NCI-H526 treated with DMSO at 0.1 percent for 48 hours (cell line): ENCODE data around the gene PPP2R3B.
"Not testable (repeated sequence)": the region's sequence is repeated elsewhere in the genome, so short reads cannot be mapped to it uniquely, and the experiment has no call there.

ENCODE experiments used
- DNase-seq: peaks from one replicate; lab custom pipeline; 2025; lab: John Stamatoyannopoulos, UW

Gene PPP2R3B

GRCh38 chrX:386768-387575 lies at the start of gene PPP2R3B:
PPP2R3B (minus strand) TSS chrX:386907; CDS start chrX:386691, 216 bp downstream.
- DNase-seq, result no peak

DNA sequence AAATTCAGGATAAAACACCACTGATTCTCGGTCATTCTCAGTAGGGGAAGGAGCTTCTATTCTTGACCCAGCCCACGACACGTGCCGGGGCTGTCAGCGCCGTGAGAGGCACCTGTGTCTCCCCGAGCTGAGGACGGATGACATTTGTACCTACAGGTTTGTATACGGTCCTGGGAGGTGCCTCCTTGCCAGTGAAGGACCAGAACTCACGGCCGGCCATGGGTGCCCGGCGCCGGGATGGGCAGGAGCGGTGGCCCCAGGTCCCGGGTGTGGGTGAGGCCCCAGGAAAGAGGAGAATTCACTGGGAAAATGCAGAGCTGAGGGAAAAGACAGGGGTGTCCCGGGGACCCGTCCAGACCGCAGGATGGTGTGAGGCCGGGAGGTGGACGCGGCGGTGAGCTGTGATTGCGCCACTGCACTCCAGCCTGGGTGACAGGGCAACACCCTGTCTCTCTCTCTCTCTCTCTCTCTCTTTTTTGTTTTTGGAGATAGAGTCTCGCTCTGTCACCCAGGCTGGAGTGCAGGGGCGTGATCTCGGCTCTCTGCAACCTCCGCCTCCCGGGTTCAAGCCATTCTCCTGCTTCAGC lies 48.9 kb upstream of the PPP2R3B start:
- DNase-seq, result no peak

GRCh38 chrX:434946-435345 lies 48.2 kb upstream of the PPP2R3B start:
- DNase-seq, result no peak

- DNase-seq, result no peak
These were observed 47.1 kb upstream of the PPP2R3B start for GRCh38 chrX:433771-434170.

GRCh38 chrX:432666-433065 lies 46.0 kb upstream of the PPP2R3B start:
- DNase-seq, result not testable (repeated sequence)

GRCh38 chrX:431492-432111 lies 44.9 kb upstream of the PPP2R3B start:
- DNase-seq, result no peak

GRCh38 chrX:431056-431455 lies 44.3 kb upstream of the PPP2R3B start:
- no peak for DNase-seq

DNA sequence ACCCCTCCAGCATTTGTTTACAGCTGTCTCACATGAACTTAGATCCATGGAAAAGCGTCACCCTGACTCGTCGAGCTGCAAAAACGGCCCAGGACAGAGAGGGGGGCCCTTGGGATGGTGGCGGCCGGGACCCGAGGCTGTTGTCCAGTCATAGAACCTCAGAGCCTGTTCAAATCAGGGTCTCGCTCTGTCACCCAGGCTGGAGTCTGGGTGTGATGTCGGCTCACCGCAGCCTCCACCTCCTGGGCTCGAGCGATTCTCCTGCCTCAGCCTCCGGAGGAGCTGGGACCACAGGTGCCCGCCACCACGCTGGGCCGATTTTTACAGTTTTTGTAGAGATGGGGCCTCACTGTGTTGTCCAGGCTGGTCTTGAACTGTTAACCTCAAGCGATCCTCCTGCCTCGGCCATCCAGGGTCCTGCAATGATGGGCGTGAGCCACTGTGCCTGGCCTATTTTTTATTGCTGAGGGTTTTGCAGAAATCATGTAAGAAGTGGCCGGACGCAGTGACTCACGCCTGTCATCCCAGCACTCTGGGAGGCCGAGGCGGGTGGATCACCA lies 42.6 kb upstream of the PPP2R3B start:
- no peak for DNase-seq

DNA sequence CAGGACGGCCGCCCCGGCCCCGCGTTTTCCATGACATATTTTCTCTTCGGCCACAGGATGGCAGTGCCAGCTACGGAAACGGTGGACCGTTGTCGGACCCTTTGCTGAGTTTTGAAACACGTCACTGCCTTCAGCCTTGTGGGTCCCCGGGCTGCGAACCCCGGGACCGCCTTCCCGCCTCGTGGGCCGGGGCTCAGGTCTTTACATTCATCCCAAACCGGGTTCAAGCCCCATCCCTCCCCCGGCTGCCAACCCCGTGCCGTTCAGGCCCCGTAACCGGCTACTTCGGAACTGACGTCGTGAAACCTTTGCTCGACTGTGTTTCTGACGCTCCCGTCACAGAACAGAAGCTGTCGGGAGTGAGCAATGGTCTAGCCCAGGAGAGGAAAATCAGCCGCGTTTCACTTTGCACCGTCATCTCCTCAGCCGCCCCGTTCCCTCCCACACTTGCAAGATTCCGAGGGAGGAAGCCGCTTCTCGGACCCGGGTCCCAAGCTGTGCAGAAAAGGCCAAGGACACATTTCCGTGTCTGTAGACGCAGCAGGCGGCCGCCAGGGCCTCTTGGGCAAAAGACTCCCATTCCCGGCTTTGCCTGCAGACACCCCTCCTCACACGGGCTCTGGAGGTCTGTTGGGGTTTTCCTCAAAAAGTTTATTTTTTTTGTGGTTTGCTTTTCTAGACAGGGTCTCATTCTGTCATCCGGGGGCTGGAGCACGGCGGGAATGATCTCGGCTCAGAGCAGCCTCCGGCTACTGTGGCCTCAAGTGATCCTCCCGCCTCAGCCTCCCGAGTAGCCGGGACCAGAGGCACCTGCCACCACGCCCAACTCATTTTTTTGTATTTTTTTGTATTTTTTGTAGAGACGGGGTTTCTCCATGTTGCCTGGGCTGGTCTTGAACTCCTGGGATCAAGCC lies 41.4 kb upstream of the PPP2R3B start:
- DNase-seq, result peak; percentile 13

GRCh38 chrX:426881-427280 lies 40.2 kb upstream of the PPP2R3B start:
- no peak for DNase-seq

DNA sequence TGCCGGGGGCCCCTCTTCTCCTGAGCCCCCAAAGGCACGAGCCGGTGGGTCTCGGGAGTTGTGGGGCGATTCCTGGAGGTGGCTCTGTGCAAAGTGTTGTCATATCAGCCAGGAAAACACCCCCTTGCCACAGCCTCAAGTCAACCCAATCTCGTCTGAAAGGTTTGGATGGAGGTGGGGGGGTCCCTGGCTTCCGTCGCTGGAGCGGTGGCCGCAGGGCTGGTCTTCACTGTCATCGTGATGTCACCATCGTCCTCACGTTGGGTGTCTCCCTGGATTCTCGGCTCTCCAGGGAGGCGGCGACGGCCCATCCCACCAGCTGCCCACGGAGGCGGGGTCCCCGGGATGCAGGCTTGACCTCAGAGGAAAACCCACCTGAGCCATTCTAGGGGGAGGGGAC lies 38.3 kb upstream of the PPP2R3B start:
- no peak for DNase-seq

DNA sequence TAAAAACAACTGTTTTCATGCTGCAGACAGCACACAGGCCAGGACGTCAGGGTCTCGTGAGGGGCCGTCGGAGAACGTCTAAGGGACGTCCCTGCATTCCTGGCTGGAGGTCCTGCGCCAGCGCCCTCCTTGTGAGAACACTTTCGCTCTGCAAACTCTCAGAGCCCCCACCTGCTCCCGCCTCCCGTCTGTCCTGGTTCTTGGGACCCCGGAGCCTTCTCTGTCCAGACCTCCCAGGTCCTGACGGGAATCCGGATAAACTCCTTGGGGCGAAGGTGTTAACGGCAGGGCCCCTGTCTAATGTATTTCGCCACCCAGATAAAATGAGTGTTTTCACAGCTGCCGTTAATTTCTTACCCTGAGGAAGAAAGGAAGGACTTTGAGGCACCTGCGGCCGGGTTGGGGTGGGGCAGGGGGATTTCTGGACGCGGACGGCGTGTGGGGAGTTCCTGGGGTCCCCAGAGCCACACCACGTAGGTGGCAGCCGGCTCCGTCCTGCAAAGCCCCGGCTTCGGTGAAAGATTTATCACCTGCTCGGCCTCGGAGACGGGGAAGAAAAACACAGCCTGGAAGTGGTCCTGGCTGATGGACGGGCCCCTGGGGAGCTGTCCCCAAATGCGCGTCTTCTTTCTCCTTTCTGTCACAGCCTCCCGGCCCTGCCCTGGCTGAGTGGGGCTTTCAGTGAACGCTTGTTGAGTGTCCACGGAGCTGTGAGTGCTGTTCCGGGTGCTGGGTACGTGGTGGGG lies 35.1 kb upstream of the PPP2R3B start:
- no peak for DNase-seq

- no peak for DNase-seq
These were observed 34.0 kb upstream of the PPP2R3B start for GRCh38 chrX:420496-421223.

DNA sequence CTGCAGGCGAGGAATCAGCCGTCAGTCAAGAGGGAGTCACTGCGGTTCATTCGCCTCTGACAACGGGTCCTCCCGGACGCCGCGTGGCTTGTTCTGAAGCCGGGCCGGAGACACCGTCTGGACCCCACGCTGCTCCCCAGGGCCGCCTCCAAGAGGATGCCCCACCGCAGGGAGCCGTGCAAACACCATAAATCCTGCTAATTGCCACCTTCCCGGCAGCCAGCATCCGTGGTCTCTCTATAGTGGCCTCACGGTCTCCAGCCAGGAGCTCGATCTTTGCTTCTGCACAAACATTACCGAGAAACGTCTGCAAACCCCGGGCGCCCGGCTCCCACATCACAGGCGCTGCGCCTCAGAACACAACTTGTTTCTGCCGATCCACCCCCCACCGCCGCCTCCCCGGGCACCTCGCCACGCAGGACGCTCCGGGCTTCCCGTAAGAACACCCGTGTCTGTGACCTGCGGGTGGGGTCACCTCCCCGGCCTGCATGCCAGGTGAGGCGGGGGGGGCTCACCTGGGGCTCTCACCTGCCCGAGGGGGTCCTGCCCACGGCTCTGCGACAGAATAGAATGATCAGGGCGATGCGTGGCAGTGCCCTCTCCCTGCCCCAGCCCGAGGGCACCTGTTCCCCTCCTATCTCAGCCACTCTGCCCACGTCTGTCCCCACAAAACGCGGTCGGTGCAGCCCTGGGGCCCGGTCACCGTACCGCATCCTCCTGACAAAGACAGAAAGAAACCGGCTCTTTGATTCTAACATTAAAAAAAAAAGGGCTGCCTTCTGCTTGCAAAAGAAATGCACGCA lies 32.4 kb upstream of the PPP2R3B start:
- DNase-seq, result no peak

GRCh38 chrX:415498-415897 lies 28.8 kb upstream of the PPP2R3B start:
- DNase-seq, result not testable (repeated sequence)

DNA sequence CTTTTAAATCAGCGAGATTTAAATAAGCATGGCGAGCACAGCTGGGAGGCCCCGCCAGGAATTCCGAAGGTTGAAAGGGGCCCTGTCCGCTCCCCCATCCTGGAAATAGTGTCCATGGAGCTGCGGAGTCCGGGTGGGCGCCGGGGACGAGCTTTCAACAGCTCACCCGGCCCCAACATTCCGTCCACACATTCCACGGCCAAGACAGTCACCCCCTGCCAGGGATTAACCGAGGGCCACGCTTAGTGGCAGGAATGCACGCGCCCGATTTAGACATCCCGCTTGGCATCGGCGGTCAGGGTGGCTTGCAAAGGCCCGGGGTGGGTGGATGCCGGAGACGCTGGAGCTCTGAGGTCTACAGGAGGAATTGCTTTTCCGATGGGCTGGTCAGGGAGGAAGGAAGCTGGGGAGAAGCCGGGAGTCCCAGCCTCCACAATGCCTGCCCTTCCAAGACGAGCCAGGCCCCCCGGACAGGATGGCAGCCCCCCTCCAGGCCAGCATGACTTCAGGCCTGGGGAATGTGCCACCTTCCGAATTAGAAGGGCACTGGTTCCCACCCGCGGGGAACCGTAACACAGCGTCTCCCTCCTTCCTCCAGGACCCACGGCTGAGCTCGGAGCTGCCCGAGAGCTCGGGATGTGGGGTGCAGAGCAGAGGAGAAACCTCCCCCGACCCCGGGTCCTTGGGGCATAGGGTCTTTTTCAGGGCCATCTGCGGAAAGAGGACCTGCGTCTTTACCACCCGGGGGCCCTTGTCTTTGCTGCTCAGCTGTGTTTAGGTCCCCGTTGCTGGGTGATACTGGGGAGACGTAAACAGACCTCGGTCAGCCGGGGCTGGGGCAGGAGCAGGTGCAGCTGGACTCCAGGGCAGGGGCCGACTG lies 26.9 kb upstream of the PPP2R3B start:
- DNase-seq, result no peak

GRCh38 chrX:410296-410695 lies 23.6 kb upstream of the PPP2R3B start:
- DNase-seq, result no peak

GRCh38 chrX:405149-405548 lies 18.4 kb upstream of the PPP2R3B start:
- no peak for DNase-seq

- no peak for DNase-seq
These were observed 17.9 kb upstream of the PPP2R3B start for GRCh38 chrX:404656-405055.
